Endodermal cell (in vitro differentiated cells): ENCODE measurements around the gene SLCO6A1. TPM values are rescaled to one million over a fixed set of nuclear protein-coding genes. Genes with fewer than 3 reads are reported as not detected.

Experiments
- DNase-seq: peaks from one replicate; pipeline ENCODE4 v3.0.0-alpha.2; 2017
- H3K27ac ChIP-seq: 2 replicates; pipeline ENCODE4 v1.5.1; 2013; ENCODE audit warnings: mild to moderate bottlenecking, low read depth, low read length, moderate library complexity
- H3K27me3 ChIP-seq: 2 replicates; pipeline ENCODE4 v1.6.1; 2013; ENCODE audit warnings: mild to moderate bottlenecking, low read length, moderate library complexity; ENCODE audit not compliant: insufficient read depth, control insufficient read depth, poor library complexity, severe bottlenecking
- H3K36me3 ChIP-seq: 2 replicates; pipeline ENCODE4 v1.7.0; 2013; ENCODE audit warnings: mild to moderate bottlenecking, low read length, moderate library complexity; ENCODE audit not compliant: control insufficient read depth, insufficient read depth
- H3K4me1 ChIP-seq: one replicate; pipeline ENCODE4 v1.7.0; 2013; ENCODE audit warnings: low read length; ENCODE audit not compliant: control insufficient read depth, insufficient read depth
- H3K4me3 ChIP-seq: 2 replicates; pipeline ENCODE4 v1.5.1; 2013; ENCODE audit warnings: mild to moderate bottlenecking, low read length, moderate library complexity
- H3K9ac ChIP-seq: 2 replicates; pipeline ENCODE4 v1.6.1; 2013; ENCODE audit warnings: mild to moderate bottlenecking, low read length, moderate library complexity; ENCODE audit not compliant: poor library complexity, severe bottlenecking; ENCODE audit errors: extremely low read depth
- H3K9me3 ChIP-seq: 2 replicates; pipeline ENCODE4 v1.6.1; 2013; ENCODE audit warnings: mild to moderate bottlenecking, low read length, moderate library complexity; ENCODE audit not compliant: control insufficient read depth
- H3K27ac Mint-ChIP-seq: 2 replicates; pipeline ENCODE4 v1.8.0; 2020; ENCODE audit warnings: mixed read lengths
- H3K27me3 Mint-ChIP-seq: 2 replicates; pipeline ENCODE4 v1.8.0; 2021; ENCODE audit warnings: mild to moderate bottlenecking, mixed read lengths; ENCODE audit not compliant: insufficient read depth
- H3K36me3 Mint-ChIP-seq: 2 replicates; pipeline ENCODE4 v1.8.0; 2020; ENCODE audit warnings: low read depth, mixed read lengths
- H3K4me1 Mint-ChIP-seq: 2 replicates; pipeline ENCODE4 v1.8.0; 2020; ENCODE audit warnings: mixed read lengths
- H3K4me3 Mint-ChIP-seq: 2 replicates; pipeline ENCODE4 v1.8.0; 2020; ENCODE audit warnings: mild to moderate bottlenecking, moderate library complexity, mixed read lengths
- H3K9me3 Mint-ChIP-seq: 2 replicates; pipeline ENCODE4 v1.8.0; 2020; ENCODE audit warnings: mild to moderate bottlenecking, mixed read lengths
- CTCF ChIP-seq: fragments of 200-600 bp; sonication (generic); conservative IDR thresholded peaks from 2 replicates; pipeline ENCODE4 v1.5.0; 2021; ENCODE audit warnings: antibody characterized with exemption, mild to moderate bottlenecking
- WGBS, 2 experiments: methylation state at CpG; one replicate each; pipeline versions ENCODE4 v1.1.5 to v1.1.7; 2013; ENCODE audit warnings: missing lambda C conversion rate in 2 of 2, mixed read lengths in 1 of 2; ENCODE audit not compliant: insufficient coverage in 1 of 2, insufficient read length in 1 of 2; 5-methylcytosine and 5-hydroxymethylcytosine counted together
- total RNA-seq, 2 donors: library from RNA; stranded (reverse); fragmentation: NEBNext Ultra II Directional in 1 of 2; extraction: Animal tissue kit (Norgen Biotek cat#: 25700) in 1 of 2; gene quantifications; 2 replicates in 1 of 2; 3 replicates in 1 of 2; pipeline ENCODE4 v1.2.1, GENCODE V29; 2021

The SLCO6A1 gene
- total RNA-seq, 2 donors from 2014 or later, result 0.71 to 3.1 TPM

- H3K36me3 Mint-ChIP-seq, result no peaks in the 10 kb centered on the region
- no peaks in the 10 kb centered on the region for H3K9me3 Mint-ChIP-seq
- no peaks in the 10 kb centered on the region for H3K27me3 Mint-ChIP-seq
- H3K4me3 ChIP-seq, result no peak overlapping the region
- H3K9me3 ChIP-seq, result no peaks in the 10 kb centered on the region
- H3K9ac ChIP-seq, result no peak overlapping the region
- no peak for DNase-seq
- no peak overlapping the region for H3K4me3 Mint-ChIP-seq
- no peaks in the 10 kb centered on the region for H3K4me1 Mint-ChIP-seq
- H3K27ac Mint-ChIP-seq, result no peak overlapping the region
- H3K27me3 ChIP-seq, result no peaks in the 10 kb centered on the region
- no peak overlapping the region for H3K27ac ChIP-seq
- 60 to 78% methylated on average over 1 of the region's 1 CpG for WGBS, 2 experiments
- no peak for TF ChIP-seq CTCF
- H3K36me3 ChIP-seq, result no peaks in the 10 kb centered on the region
- no peaks in the 10 kb centered on the region for H3K4me1 ChIP-seq
Observed at GRCh38 chr5:102481054-102481715, 17.6 kb downstream of the SLCO6A1 start.

- peaks cover 16% of the 10 kb centered on the region for H3K9me3 Mint-ChIP-seq
- H3K4me1 ChIP-seq, result no peaks in the 10 kb centered on the region
- no peak overlapping the region for H3K4me3 ChIP-seq
- no peak overlapping the region for H3K9ac ChIP-seq
- H3K4me3 Mint-ChIP-seq, result no peak overlapping the region
- DNase-seq, result no peak
- H3K36me3 ChIP-seq, result no peaks in the 10 kb centered on the region
- H3K4me1 Mint-ChIP-seq, result no peaks in the 10 kb centered on the region
- H3K27me3 ChIP-seq, result no peaks in the 10 kb centered on the region
- peaks cover 2% of the 10 kb centered on the region for H3K36me3 Mint-ChIP-seq
- H3K9me3 ChIP-seq, result peaks cover 7% of the 10 kb centered on the region
- H3K27ac Mint-ChIP-seq, result no peak overlapping the region
- H3K27me3 Mint-ChIP-seq, result no peaks in the 10 kb centered on the region
- H3K27ac ChIP-seq, result no peak overlapping the region
- TF ChIP-seq CTCF, result no peak
Observed at GRCh38 chr5:102453716-102454115, 45.1 kb downstream of the SLCO6A1 start.

GRCh38 chr5:102451082-102451481 lies 47.7 kb downstream of the SLCO6A1 start:
- Mint-ChIP-seq H3K27me3 (peaks cover 4% of the 10 kb centered on the region), H3K4me3 (no peak overlapping the region), H3K36me3 (peaks cover 2% of the 10 kb centered on the region), H3K4me1 (no peaks in the 10 kb centered on the region), H3K27ac (no peak overlapping the region), H3K9me3 (peaks cover 25% of the 10 kb centered on the region)
- no peak for TF ChIP-seq CTCF
- Histone ChIP-seq H3K9me3 (peaks cover 7% of the 10 kb centered on the region), H3K27ac (no peak overlapping the region), H3K36me3 (no peaks in the 10 kb centered on the region), H3K4me3 (no peak overlapping the region), H3K9ac (no peak overlapping the region), H3K4me1 (no peaks in the 10 kb centered on the region), H3K27me3 (no peaks in the 10 kb centered on the region)
- no peak for DNase-seq
- WGBS, 2 experiments, result 91 to 96% methylated on average over 3 of the region's 3 CpGs
